CD4-positive, alpha-beta T cell treated with Interferon gamma for 1 hour (primary cell): ENCODE data around the gene NDUFAF5.

ENCODE experiments used
- DNase-seq: peaks from one replicate; pipeline ENCODE4 v3.0.0-alpha.2; 2020

The NDUFAF5 gene

GRCh38 chr20:13825465-13825864, 40.6 kb downstream of the NDUFAF5 start:
- DNase-seq = no peak

- DNase-seq = no peak
Measured at GRCh38 chr20:13831476-13831875, 46.6 kb downstream of the NDUFAF5 start.

GRCh38 chr20:13838664-13839063, 53.8 kb downstream of the NDUFAF5 start:
- no peak for DNase-seq

GRCh38 chr20:13839421-13840092, 54.7 kb downstream of the NDUFAF5 start:
- DNase-seq = no peak

GRCh38 chr20:13840093-13840465, 55.3 kb downstream of the NDUFAF5 start:
- DNase-seq = no peak

- no peak for DNase-seq
Measured at GRCh38 chr20:13841206-13841605, 56.4 kb downstream of the NDUFAF5 start.

GRCh38 chr20:13844296-13844695, 59.5 kb downstream of the NDUFAF5 start:
- no peak for DNase-seq

- no peak for DNase-seq
Measured at GRCh38 chr20:13851279-13851678, 66.5 kb downstream of the NDUFAF5 start.

GRCh38 chr20:13852306-13852705, 67.5 kb downstream of the NDUFAF5 start:
- no peak for DNase-seq

GRCh38 chr20:13855613-13856012, 70.8 kb downstream of the NDUFAF5 start:
- no peak for DNase-seq

GRCh38 chr20:13856354-13856753, 71.5 kb downstream of the NDUFAF5 start:
- DNase-seq = no peak

- DNase-seq = no peak
Measured at GRCh38 chr20:13857304-13857703, 72.5 kb downstream of the NDUFAF5 start.

- DNase-seq = no peak
Measured at GRCh38 chr20:13857961-13858360, 73.1 kb downstream of the NDUFAF5 start.

- DNase-seq = no peak
Measured at GRCh38 chr20:13858439-13858838, 73.6 kb downstream of the NDUFAF5 start.

GRCh38 chr20:13858871-13859270, 74.0 kb downstream of the NDUFAF5 start:
- no peak for DNase-seq

- no peak for DNase-seq
Measured at GRCh38 chr20:13862245-13862644, 77.4 kb downstream of the NDUFAF5 start.

GRCh38 chr20:13863244-13863643, 78.4 kb downstream of the NDUFAF5 start:
- no peak for DNase-seq

GRCh38 chr20:13865156-13865555, 80.3 kb downstream of the NDUFAF5 start:
- no peak for DNase-seq

GRCh38 chr20:13865791-13866351, 81.0 kb downstream of the NDUFAF5 start:
- DNase-seq = no peak

- DNase-seq = peak; percentile 23
Measured at GRCh38 chr20:13868331-13868730, 83.5 kb downstream of the NDUFAF5 start.

- DNase-seq = no peak
Measured at GRCh38 chr20:13870170-13870748, 85.4 kb downstream of the NDUFAF5 start.
